ENCODE data around the gene KIAA1210. TPM values are rescaled to one million over a fixed set of nuclear protein-coding genes. Genes with fewer than 3 reads are reported as not detected.

KIAA1210 gene
- total RNA-seq, 2 experiments from 2014 or later, result not detected

- ATAC-seq, result no peak
- Mint-ChIP-seq H3K27ac (no peak overlapping the region), H3K4me3 (no peak overlapping the region), H3K27me3 (peaks cover 3% of the 10 kb centered on the region), H3K9me3 (ENCODE audit: low read depth) (no peaks in the 10 kb centered on the region), H3K4me1 (no peaks in the 10 kb centered on the region), H3K36me3 (ENCODE audit: low read depth) (no peaks in the 10 kb centered on the region)
- no peak for DNase-seq
- POLR2A ChIA-PET, result no interaction called here
- CTCF ChIA-PET, result no interaction called here
- intact Hi-C loops (cut with DNase I, micrococcal nuclease), result no loop called here
Observed at GRCh38 chrX:119132961-119133360, 5.3 kb upstream of the KIAA1210 start.

- DNase-seq (no peak), ATAC-seq (no peak)
- Mint-ChIP-seq H3K4me1 (no peaks in the 10 kb centered on the region), H3K27me3 (peaks cover 3% of the 10 kb centered on the region), H3K27ac (no peak overlapping the region), H3K36me3 (ENCODE audit: low read depth) (no peaks in the 10 kb centered on the region), H3K4me3 (no peak overlapping the region), H3K9me3 (ENCODE audit: low read depth) (no peaks in the 10 kb centered on the region)
- ChIA-PET POLR2A (no interaction called here), CTCF (interaction anchor here (0.5 kb wide), 1 partner anchor 1347 kb away, joined by 3 read pairs; no protein-coding TSS in a partner anchor)
- intact Hi-C loops (cut with DNase I, micrococcal nuclease), result no loop called here
Observed at GRCh38 chrX:119132316-119132715, 4.7 kb upstream of the KIAA1210 start.

- no peaks in the 10 kb centered on the region for H3K4me1 Mint-ChIP-seq
- no peak for DNase-seq
- ATAC-seq, result no peak
- H3K36me3 Mint-ChIP-seq (ENCODE audit: low read depth), result no peaks in the 10 kb centered on the region
- H3K4me3 Mint-ChIP-seq, result no peak overlapping the region
- peaks cover 3% of the 10 kb centered on the region for H3K27me3 Mint-ChIP-seq
- H3K9me3 Mint-ChIP-seq (ENCODE audit: low read depth), result no peaks in the 10 kb centered on the region
- H3K27ac Mint-ChIP-seq, result no peak overlapping the region
- ChIA-PET CTCF (no interaction called here), POLR2A (no interaction called here)
- intact Hi-C loops (cut with DNase I, micrococcal nuclease), result no loop called here
Observed at GRCh38 chrX:119130911-119131310, 3.3 kb upstream of the KIAA1210 start.

- Mint-ChIP-seq H3K4me1 (no peaks in the 10 kb centered on the region), H3K9me3 (ENCODE audit: low read depth) (no peaks in the 10 kb centered on the region), H3K36me3 (ENCODE audit: low read depth) (no peaks in the 10 kb centered on the region), H3K27ac (no peak overlapping the region), H3K27me3 (peaks cover 3% of the 10 kb centered on the region), H3K4me3 (no peak overlapping the region)
- ChIA-PET POLR2A (interaction anchor here (0.6 kb wide), 1 partner anchor 347 kb away, joined by 7 read pairs; the partner anchor contains the start of gene SLC25A5), CTCF (interaction anchor here (0.7 kb wide), 1 partner anchor 98 kb away, joined by 3 read pairs; no protein-coding TSS in a partner anchor)
- intact Hi-C loops (cut with DNase I, micrococcal nuclease), result no loop called here
- no peak for DNase-seq
- no peak for ATAC-seq
Observed at GRCh38 chrX:119121341-119121740, 6.3 kb downstream of the KIAA1210 start.

GRCh38 chrX:119118780-119119395 lies 8.7 kb downstream of the KIAA1210 start:
- peak; percentile 64 for DNase-seq
- intact Hi-C loops (cut with DNase I, micrococcal nuclease), result loop anchor here (1.0 to 5.0 kb wide), 4 partner anchors 98 to 148 kb away; no protein-coding TSS in a partner anchor
- Mint-ChIP-seq H3K27ac (no peak overlapping the region), H3K9me3 (ENCODE audit: low read depth) (no peaks in the 10 kb centered on the region), H3K27me3 (peaks cover 3% of the 10 kb centered on the region), H3K4me3 (no peak overlapping the region), H3K36me3 (ENCODE audit: low read depth) (no peaks in the 10 kb centered on the region), H3K4me1 (no peaks in the 10 kb centered on the region)
- peak; percentile 83 for ATAC-seq
- ChIA-PET POLR2A (no interaction called here), CTCF (interaction anchor here (0.5 to 2.0 kb wide), 13 partner anchors 9 to 155 kb away, joined by 3 to 10 read pairs (median 3); partner anchors contain the start of gene KIAA1210)

GRCh38 chrX:119107206-119107605 lies 20.4 kb downstream of the KIAA1210 start:
- Mint-ChIP-seq H3K27me3 (peaks cover 2% of the 10 kb centered on the region), H3K36me3 (ENCODE audit: low read depth) (no peaks in the 10 kb centered on the region), H3K9me3 (ENCODE audit: low read depth) (no peaks in the 10 kb centered on the region), H3K4me3 (no peak overlapping the region), H3K27ac (no peak overlapping the region), H3K4me1 (no peaks in the 10 kb centered on the region)
- ChIA-PET CTCF (no interaction called here), POLR2A (no interaction called here)
- DNase-seq, result no peak
- no peak for ATAC-seq
- intact Hi-C loops (cut with DNase I, micrococcal nuclease), result no loop called here

- POLR2A ChIA-PET, result no interaction called here
- Mint-ChIP-seq H3K4me3 (no peak overlapping the region), H3K27me3 (no peaks in the 10 kb centered on the region), H3K4me1 (no peaks in the 10 kb centered on the region), H3K9me3 (ENCODE audit: low read depth) (no peaks in the 10 kb centered on the region), H3K36me3 (ENCODE audit: low read depth) (no peaks in the 10 kb centered on the region), H3K27ac (no peak overlapping the region)
- no peak for ATAC-seq
- DNase-seq, result no peak
- CTCF ChIA-PET, result no interaction called here
- intact Hi-C loops (cut with DNase I, micrococcal nuclease), result no loop called here
Observed at GRCh38 chrX:119105826-119106225, 21.8 kb downstream of the KIAA1210 start.

GRCh38 chrX:119101168-119101567 lies 26.4 kb downstream of the KIAA1210 start:
- ChIA-PET POLR2A (no interaction called here), CTCF (interaction anchor here (1.1 to 1.2 kb wide), 2 partner anchors 9 to 17 kb away, joined by 3 read pairs; no protein-coding TSS in a partner anchor)
- Mint-ChIP-seq H3K36me3 (ENCODE audit: low read depth) (no peaks in the 10 kb centered on the region), H3K27ac (no peak overlapping the region), H3K27me3 (peaks cover 3% of the 10 kb centered on the region), H3K4me1 (no peaks in the 10 kb centered on the region), H3K4me3 (no peak overlapping the region), H3K9me3 (ENCODE audit: low read depth) (no peaks in the 10 kb centered on the region)
- DNase-seq, result no peak
- intact Hi-C loops (cut with DNase I, micrococcal nuclease), result no loop called here
- peak; percentile 36 for ATAC-seq

- no peaks in the 10 kb centered on the region for H3K4me1 Mint-ChIP-seq
- H3K36me3 Mint-ChIP-seq (ENCODE audit: low read depth), result no peaks in the 10 kb centered on the region
- H3K27ac Mint-ChIP-seq, result no peak overlapping the region
- H3K4me3 Mint-ChIP-seq, result no peak overlapping the region
- intact Hi-C loops (cut with DNase I, micrococcal nuclease), result no loop called here
- DNase-seq (no peak), ATAC-seq (no peak)
- peaks cover 4% of the 10 kb centered on the region for H3K27me3 Mint-ChIP-seq
- no peaks in the 10 kb centered on the region for H3K9me3 Mint-ChIP-seq (ENCODE audit: low read depth)
- ChIA-PET CTCF (interaction anchor here (1.2 kb wide), 1 partner anchor 28 kb away, joined by 3 read pairs; no protein-coding TSS in a partner anchor), POLR2A (no interaction called here)
Observed at GRCh38 chrX:119095936-119096335, 31.7 kb downstream of the KIAA1210 start.

- POLR2A ChIA-PET, result no interaction called here
- no peak overlapping the region for H3K4me3 Mint-ChIP-seq
- no peak overlapping the region for H3K27ac Mint-ChIP-seq
- CTCF ChIA-PET, result interaction anchor here (0.6 kb wide), 1 partner anchor 346 kb away, joined by 3 read pairs; no protein-coding TSS in a partner anchor
- H3K4me1 Mint-ChIP-seq, result no peaks in the 10 kb centered on the region
- no peaks in the 10 kb centered on the region for H3K36me3 Mint-ChIP-seq (ENCODE audit: low read depth)
- intact Hi-C loops (cut with DNase I, micrococcal nuclease), result no loop called here
- H3K27me3 Mint-ChIP-seq, result peaks cover 4% of the 10 kb centered on the region
- ATAC-seq, result no peak
- no peaks in the 10 kb centered on the region for H3K9me3 Mint-ChIP-seq (ENCODE audit: low read depth)
- DNase-seq, result no peak
Observed at GRCh38 chrX:119094819-119095218, 32.8 kb downstream of the KIAA1210 start.

GRCh38 chrX:119093991-119094735 lies 33.4 kb downstream of the KIAA1210 start:
- Mint-ChIP-seq H3K4me1 (no peaks in the 10 kb centered on the region), H3K9me3 (ENCODE audit: low read depth) (no peaks in the 10 kb centered on the region), H3K4me3 (no peak overlapping the region), H3K27ac (no peak overlapping the region), H3K36me3 (ENCODE audit: low read depth) (no peaks in the 10 kb centered on the region), H3K27me3 (peaks cover 4% of the 10 kb centered on the region)
- intact Hi-C loops (cut with DNase I, micrococcal nuclease), result no loop called here
- ATAC-seq, result no peak
- CTCF ChIA-PET, result interaction anchor here (0.6 kb wide), 1 partner anchor 345 kb away, joined by 3 read pairs; no protein-coding TSS in a partner anchor
- no peak for DNase-seq
- POLR2A ChIA-PET, result no interaction called here

GRCh38 chrX:119090627-119091026 lies 37.0 kb downstream of the KIAA1210 start:
- DNase-seq (no peak), ATAC-seq (no peak)
- H3K27ac Mint-ChIP-seq, result no peak overlapping the region
- intact Hi-C loops (cut with DNase I, micrococcal nuclease), result no loop called here
- no peaks in the 10 kb centered on the region for H3K9me3 Mint-ChIP-seq (ENCODE audit: low read depth)
- CTCF ChIA-PET, result no interaction called here
- H3K36me3 Mint-ChIP-seq (ENCODE audit: low read depth), result no peaks in the 10 kb centered on the region
- H3K4me1 Mint-ChIP-seq, result no peaks in the 10 kb centered on the region
- peaks cover 2% of the 10 kb centered on the region for H3K27me3 Mint-ChIP-seq
- POLR2A ChIA-PET, result no interaction called here
- H3K4me3 Mint-ChIP-seq, result no peak overlapping the region
